Activated effector memory CD4-positive, alpha-beta T cell treated with anti-CD3 and anti-CD28 coated beads, Interleukin-2, amount 50 U/mL, for 16 hours (primary cell): ENCODE results near the gene MKNK2.

ENCODE experiments used
- DNase-seq: peaks from one replicate; pipeline ENCODE4 v3.0.0-alpha.2; 2020

The MKNK2 gene

DNA sequence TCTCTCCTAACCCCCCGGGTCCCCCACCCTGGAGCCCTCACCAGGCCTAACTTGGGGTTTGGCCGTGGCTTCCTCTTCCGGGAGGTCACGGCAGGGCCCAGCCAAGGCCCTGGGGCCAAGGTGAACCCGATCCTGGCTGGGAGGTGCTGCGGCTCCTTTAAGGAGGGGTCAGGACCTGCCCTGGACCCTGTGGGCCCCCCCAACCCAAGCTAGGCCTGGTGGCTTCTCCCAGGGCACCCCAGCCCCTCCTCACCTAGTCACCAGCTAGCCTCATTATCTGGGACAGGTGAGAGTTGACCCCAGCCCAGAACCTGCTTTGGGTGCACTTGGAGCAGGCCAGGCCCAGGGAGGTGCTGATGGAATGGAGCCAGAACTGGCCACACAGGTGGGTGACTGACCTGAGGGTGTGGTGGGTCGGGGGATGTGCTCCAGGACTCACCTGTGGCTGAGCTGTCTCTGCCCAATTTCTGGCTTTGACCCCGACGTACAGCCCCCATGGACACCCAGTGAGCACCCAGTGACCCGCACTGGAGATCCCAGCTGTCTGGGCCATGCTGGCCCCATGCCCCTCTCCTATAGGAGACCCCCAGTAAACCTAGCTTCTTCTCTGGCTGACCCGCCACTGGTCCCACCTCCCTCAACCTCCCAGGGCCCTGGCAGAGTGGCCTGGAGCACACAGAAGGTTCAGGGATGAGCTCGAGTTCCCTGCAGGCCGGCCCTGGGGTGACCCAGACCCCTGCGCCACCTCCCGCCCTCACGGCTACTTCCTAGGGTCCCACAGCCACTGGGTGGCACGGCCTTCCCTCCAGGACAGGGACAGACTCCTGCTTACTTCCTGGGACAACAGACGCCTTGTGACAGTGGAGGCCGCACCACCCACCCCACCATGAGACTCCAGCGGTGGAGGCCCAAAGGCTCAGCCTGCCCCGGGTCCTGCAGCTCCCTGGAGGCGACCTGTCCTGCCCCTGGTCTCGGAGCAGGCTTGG is 6.7 kb upstream of the MKNK2 start:
- no peak for DNase-seq

DNA sequence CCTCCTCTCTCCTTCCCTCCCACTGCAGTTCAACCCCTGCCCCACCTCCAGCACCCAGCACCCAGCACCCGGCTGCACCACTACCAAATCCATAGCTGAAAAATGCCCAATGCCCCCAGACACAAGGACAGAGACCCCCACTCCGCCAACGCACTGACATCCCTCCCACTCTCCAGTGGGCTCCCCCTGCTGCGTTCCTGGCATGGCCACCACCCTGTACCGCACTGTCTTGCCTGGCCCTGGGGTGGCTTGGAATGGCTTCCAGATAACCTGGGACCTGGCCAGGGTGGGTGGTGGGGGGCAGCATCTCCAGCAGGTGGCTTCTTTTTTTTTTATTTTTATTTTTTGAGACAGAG is 5.8 kb upstream of the MKNK2 start:
- no peak for DNase-seq

- peak; percentile 75 for DNase-seq
Measured at GRCh38 chr19:2055931-2056836, 5.1 kb upstream of the MKNK2 start.

- DNase-seq: no peak
Measured at GRCh38 chr19:2054763-2055162, 3.7 kb upstream of the MKNK2 start.

GRCh38 chr19:2053601-2054389 is 2.8 kb upstream of the MKNK2 start:
- no peak for DNase-seq

- DNase-seq: peak; percentile 79
Measured at GRCh38 chr19:2051773-2052704, 995 bp upstream of the MKNK2 start.

GRCh38 chr19:2050349-2050990 is 574 bp downstream of the MKNK2 start:
- DNase-seq: peak; percentile 75

DNA sequence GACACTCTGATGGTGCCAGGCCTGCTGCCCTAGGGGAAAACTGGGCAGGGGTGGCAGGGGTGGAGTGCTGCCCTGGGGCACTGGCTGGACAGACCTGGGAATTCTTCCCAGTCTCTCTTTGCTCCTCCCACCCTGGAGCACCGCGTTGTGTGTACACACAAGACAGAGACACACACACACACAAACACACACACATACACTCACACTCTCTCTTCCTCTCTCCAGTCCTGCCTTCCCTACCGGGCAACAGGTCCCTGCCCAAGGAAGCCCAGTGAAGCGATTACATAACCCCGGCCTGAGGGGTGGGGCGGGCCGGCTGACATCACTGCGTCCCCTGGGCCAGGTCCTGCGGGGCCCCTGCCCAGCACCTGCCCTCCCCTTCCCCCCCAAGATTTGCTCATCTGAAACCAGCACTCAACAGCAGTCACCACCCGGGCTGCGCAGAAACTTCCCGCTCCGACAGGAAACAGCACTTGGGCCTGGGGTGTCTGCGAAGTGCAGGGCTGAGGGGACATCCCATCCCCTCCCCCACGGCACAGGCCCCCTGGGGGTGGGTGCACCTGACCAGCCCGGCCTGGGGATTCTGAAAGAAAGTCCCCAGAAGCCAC is 1.2 kb downstream of the MKNK2 start:
- peak; percentile 86 for DNase-seq

DNA sequence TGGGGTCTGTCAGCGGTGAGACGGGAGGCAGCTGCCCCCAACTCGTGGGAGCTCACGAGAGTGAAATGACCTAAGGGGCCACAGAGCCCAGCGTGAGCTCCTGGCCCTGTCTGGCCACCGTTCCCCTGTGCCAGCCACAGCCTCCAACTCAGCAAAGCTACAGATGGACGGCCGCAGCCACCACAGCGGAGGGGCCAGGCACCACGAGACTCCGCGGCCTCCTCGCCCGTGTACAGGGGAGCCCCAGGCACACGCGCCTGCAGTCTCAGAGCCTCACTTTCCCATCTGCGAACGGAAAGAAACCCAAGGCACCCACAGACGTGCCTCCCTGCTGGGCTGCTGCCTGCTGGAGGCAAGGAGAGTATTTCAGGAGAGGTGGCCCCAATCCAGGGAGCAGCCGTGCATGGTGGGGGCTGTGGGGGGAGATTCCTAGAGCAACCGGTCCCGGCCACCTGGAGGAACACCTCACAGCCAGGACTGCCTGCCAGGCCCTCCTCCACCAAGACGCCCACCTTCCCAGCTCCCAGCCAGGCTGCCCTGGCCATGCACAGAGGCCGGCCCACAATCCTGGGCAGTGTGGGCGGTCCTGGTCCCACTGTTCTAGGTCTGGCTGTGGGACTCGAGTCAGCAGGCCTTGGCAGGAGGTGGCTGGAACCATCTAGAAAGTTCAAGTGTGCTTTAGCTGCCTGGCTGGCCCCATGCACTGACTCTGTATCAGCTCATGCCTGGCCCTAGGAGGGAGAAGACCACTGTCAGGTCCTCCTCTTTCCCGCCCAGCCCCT is 1.9 kb downstream of the MKNK2 start:
- DNase-seq: peak; percentile 66

- no peak for DNase-seq
Measured at GRCh38 chr19:2048104-2048958, 2.7 kb downstream of the MKNK2 start.

DNA sequence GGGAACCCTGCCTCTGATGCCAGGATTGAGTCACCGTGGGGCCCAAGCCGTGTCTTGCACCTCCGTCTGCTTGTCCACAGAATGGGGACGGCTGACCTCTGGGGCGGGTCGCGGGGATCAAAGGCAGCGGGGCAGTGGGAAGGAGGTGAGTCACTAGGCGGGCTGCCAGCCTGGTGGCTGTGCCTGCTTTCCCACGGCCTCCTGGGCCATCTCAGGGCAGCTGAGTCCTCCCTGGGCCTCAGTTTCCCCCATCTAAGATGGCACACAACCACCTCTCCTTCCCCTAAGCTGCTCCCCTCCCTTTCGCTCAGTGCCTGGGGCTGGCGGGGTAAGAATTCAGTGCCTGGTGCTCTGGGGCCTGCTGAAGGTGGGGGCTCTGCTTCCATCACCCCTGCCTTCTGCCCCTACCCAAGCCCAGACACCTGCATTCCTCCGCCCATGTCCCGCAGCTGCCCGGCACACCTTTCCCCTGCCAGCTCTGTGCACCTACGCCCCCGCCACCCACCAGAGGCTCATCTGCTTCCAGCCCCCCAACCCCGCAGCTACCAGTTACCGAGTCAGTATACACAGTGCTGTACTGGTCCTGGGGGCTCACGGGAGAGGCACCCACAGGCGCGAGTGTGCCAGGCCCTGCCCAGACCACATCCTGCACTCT is 3.5 kb downstream of the MKNK2 start:
- DNase-seq: peak; percentile 77

- no peak for DNase-seq
Measured at GRCh38 chr19:2047076-2047448, 4.0 kb downstream of the MKNK2 start.

- no peak for DNase-seq
Measured at GRCh38 chr19:2046046-2046907, 4.8 kb downstream of the MKNK2 start.

- DNase-seq: no peak
Measured at GRCh38 chr19:2045501-2046045, 5.5 kb downstream of the MKNK2 start.

GRCh38 chr19:2044709-2045500 is 6.1 kb downstream of the MKNK2 start:
- DNase-seq: no peak
